WTC11 (cell line): ENCODE data around the gene RUNX1. TPM values are rescaled to one million over a fixed set of nuclear protein-coding genes. Genes with fewer than 3 reads are reported as not detected.

Experiments
- ATAC-seq: fragments of 200-7000 bp; cut with Tn5 transposase; 2 replicates; pipeline ENCODE4 v1.10.0; 2021; ENCODE audit warnings: mild to moderate bottlenecking, moderate library complexity
- CTCF ChIA-PET: fragments of 300-600 bp; sonication (Branson Sonifier 250); formaldehyde crosslinking; loops from one replicate; lab custom pipeline; 2021; ENCODE audit warnings: antibody characterized with exemption; lab: Charles Lee
- POLR2A ChIA-PET: fragments of 350-600 bp; sonication (Branson Sonifier 250); formaldehyde crosslinking; loops from one replicate; lab custom pipeline; 2021; ENCODE audit warnings: antibody characterized with exemption; lab: Charles Lee
- DNase-seq: peaks from one replicate; pipeline ENCODE4 v3.0.0; 2021; ENCODE audit warnings: low spot score
- H3K27ac Mint-ChIP-seq: 2 replicates; pipeline ENCODE4 v1.8.0; 2021; ENCODE audit warnings: mixed read lengths
- H3K27me3 Mint-ChIP-seq: 2 replicates; pipeline ENCODE4 v1.8.0; 2021; ENCODE audit warnings: low read depth, mild to moderate bottlenecking, moderate library complexity, mixed read lengths
- H3K36me3 Mint-ChIP-seq: 2 replicates; pipeline ENCODE4 v1.8.0; 2021; ENCODE audit warnings: mixed read lengths
- H3K4me1 Mint-ChIP-seq: 2 replicates; pipeline ENCODE4 v1.8.0; 2022; ENCODE audit warnings: mixed read lengths
- H3K4me3 Mint-ChIP-seq: 2 replicates; pipeline ENCODE4 v1.8.0; 2021; ENCODE audit warnings: mild to moderate bottlenecking, moderate library complexity, mixed read lengths
- H3K9me3 Mint-ChIP-seq: 2 replicates; pipeline ENCODE4 v1.8.0; 2021; ENCODE audit warnings: mixed read lengths
- ARID4B ChIP-seq: sonication (generic); formaldehyde crosslinking; IDR thresholded peaks from 2 replicates; pipeline ENCODE4 v1.8.0; 2023; ENCODE audit warnings: missing genetic modification reagents, mild to moderate bottlenecking, borderline replicate concordance
- CDX4 ChIP-seq: fragments of 250-450 bp; sonication (Bioruptor Pico); IDR thresholded peaks from 2 replicates; pipeline ENCODE4 v1.9.0; 2021; ENCODE audit warnings: moderate library complexity, mild to moderate bottlenecking, inconsistent platforms, borderline replicate concordance
- CTCF ChIP-seq: fragments of 200-600 bp; IDR thresholded peaks from 2 replicates; pipeline ENCODE4 v1.8.0; 2022; ENCODE audit warnings: antibody characterized with exemption
- E2F1 ChIP-seq: sonication (generic); formaldehyde crosslinking; IDR thresholded peaks from 2 replicates; pipeline ENCODE4 v1.8.0; 2022; ENCODE audit warnings: mild to moderate bottlenecking, missing genetic modification reagents
- ELF4 ChIP-seq: sonication (generic); formaldehyde crosslinking; IDR thresholded peaks from 2 replicates; pipeline ENCODE4 v1.8.1; 2022; ENCODE audit warnings: low read depth, mild to moderate bottlenecking, moderate library complexity, missing genetic modification reagents
- EMX1 ChIP-seq: fragments of 250-450 bp; sonication (Bioruptor Pico); IDR thresholded peaks from 2 replicates; pipeline ENCODE4 v1.8.0; 2021; ENCODE audit warnings: mild to moderate bottlenecking
- FOXJ3 ChIP-seq: sonication (generic); formaldehyde crosslinking; IDR thresholded peaks from 2 replicates; pipeline ENCODE4 v1.9.0; 2021; ENCODE audit warnings: missing genetic modification reagents, mild to moderate bottlenecking, borderline replicate concordance
- FOXK1 ChIP-seq: sonication (generic); formaldehyde crosslinking; IDR thresholded peaks from 2 replicates; pipeline ENCODE4 v1.8.0; 2022; ENCODE audit warnings: mild to moderate bottlenecking, moderate library complexity, missing genetic modification reagents
- FOXP4 ChIP-seq: sonication (generic); formaldehyde crosslinking; IDR thresholded peaks from 2 replicates; pipeline ENCODE4 v1.8.0; 2022; ENCODE audit warnings: mild to moderate bottlenecking, missing genetic modification reagents
- IRF1 ChIP-seq: sonication (generic); formaldehyde crosslinking; IDR thresholded peaks from 2 replicates; pipeline ENCODE4 v1.8.0; 2023; ENCODE audit warnings: missing genetic modification reagents
- MLX ChIP-seq: sonication (generic); formaldehyde crosslinking; IDR thresholded peaks from 2 replicates; pipeline ENCODE4 v1.8.1; 2023; ENCODE audit warnings: mild to moderate bottlenecking, missing genetic modification reagents, moderate library complexity
- NFYB ChIP-seq: sonication (generic); formaldehyde crosslinking; conservative IDR thresholded peaks from 2 replicates; pipeline ENCODE4 v1.8.0; 2022; ENCODE audit warnings: low read depth, missing genetic modification reagents
- NR2C2 ChIP-seq: sonication (generic); formaldehyde crosslinking; IDR thresholded peaks from 2 replicates; pipeline ENCODE4 v1.8.0; 2022; ENCODE audit warnings: mild to moderate bottlenecking, missing genetic modification reagents
- NR3C1 ChIP-seq: sonication (generic); formaldehyde crosslinking; conservative IDR thresholded peaks from 2 replicates; pipeline ENCODE4 v1.8.1; 2023; ENCODE audit warnings: low read depth, mild to moderate bottlenecking, missing genetic modification reagents
- OVOL2 ChIP-seq: fragments of 250-450 bp; sonication (Bioruptor Pico); IDR thresholded peaks from 2 replicates; pipeline ENCODE4 v1.9.0; 2021; ENCODE audit warnings: mild to moderate bottlenecking, borderline replicate concordance
- RORB ChIP-seq: fragments of 250-450 bp; sonication (Bioruptor Pico); IDR thresholded peaks from 2 replicates; pipeline ENCODE4 v1.9.0; 2021; ENCODE audit warnings: mild to moderate bottlenecking
- SMAD3 ChIP-seq: sonication (generic); formaldehyde crosslinking; IDR thresholded peaks from 2 replicates; pipeline ENCODE4 v1.8.0; 2022; ENCODE audit warnings: missing genetic modification reagents, mild to moderate bottlenecking, borderline replicate concordance
- SOX15 ChIP-seq: fragments of 250-450 bp; sonication (Bioruptor Pico); IDR thresholded peaks from 2 replicates; pipeline ENCODE4 v1.9.0; 2021; ENCODE audit warnings: mild to moderate bottlenecking
- SP1 ChIP-seq: sonication (generic); formaldehyde crosslinking; conservative IDR thresholded peaks from 2 replicates; pipeline ENCODE4 v1.8.1; 2022; ENCODE audit warnings: missing genetic modification reagents
- TEAD1 ChIP-seq: sonication (generic); formaldehyde crosslinking; IDR thresholded peaks from 2 replicates; pipeline ENCODE4 v1.8.0; 2022; ENCODE audit warnings: mild to moderate bottlenecking, missing genetic modification reagents
- ZNF219 ChIP-seq: sonication (generic); formaldehyde crosslinking; IDR thresholded peaks from 2 replicates; pipeline ENCODE4 v1.8.0; 2023; ENCODE audit warnings: missing genetic modification reagents, mild to moderate bottlenecking, borderline replicate concordance
- ZNF232 ChIP-seq: sonication (generic); formaldehyde crosslinking; IDR thresholded peaks from 2 replicates; pipeline ENCODE4 v1.8.0; 2022; ENCODE audit warnings: mild to moderate bottlenecking, missing genetic modification reagents
- ZNF423 ChIP-seq: fragments of 250-450 bp; sonication (Bioruptor Pico); IDR thresholded peaks from 2 replicates; pipeline ENCODE4 v2.1.2; 2022; ENCODE audit warnings: mild to moderate bottlenecking, moderate library complexity
- total RNA-seq: library from RNA; stranded (reverse); gene quantifications from 3 replicates; pipeline ENCODE4 v1.2.3, GENCODE V29; 2021

Gene RUNX1
- total RNA-seq, 1 experiment from 2014 or later = 2.2 TPM

- ATAC-seq = no peak
- Mint-ChIP-seq H3K4me1 (peaks cover 15% of the 10 kb centered on the region), H3K36me3 (no peaks in the 10 kb centered on the region), H3K4me3 (no peak overlapping the region), H3K27me3 (no peaks in the 10 kb centered on the region), H3K27ac (no peak overlapping the region), H3K9me3 (no peaks in the 10 kb centered on the region)
- POLR2A ChIA-PET = no interaction called here
- TF ChIP-seq IRF1 (CRISPR knock-in tag) = no peak
- no peak for TF ChIP-seq SMAD3
- TF ChIP-seq ARID4B (CRISPR knock-in tag) = no peak
- no peak for TF ChIP-seq OVOL2 (CRISPR knock-in tag)
- no peak for TF ChIP-seq NR3C1
- TF ChIP-seq MLX (CRISPR knock-in tag) = no peak
- TF ChIP-seq EMX1 (CRISPR knock-in tag) = no peak
- no peak for TF ChIP-seq FOXJ3 (CRISPR knock-in tag)
- no peak for TF ChIP-seq NFYB (CRISPR knock-in tag)
- TF ChIP-seq ELF4 = no peak
- TF ChIP-seq SOX15 (CRISPR knock-in tag) = no peak
- no peak for TF ChIP-seq RORB (CRISPR knock-in tag)
- DNase-seq = no peak
- CTCF ChIA-PET = no interaction called here
Measured at GRCh38 chr21:34969423-34970166, 79.5 kb downstream of the RUNX1 start.

GRCh38 chr21:34968414-34969333, 80.4 kb downstream of the RUNX1 start:
- POLR2A ChIA-PET = no interaction called here
- no peak for TF ChIP-seq E2F1 (CRISPR knock-in tag)
- no peak for TF ChIP-seq FOXK1 (CRISPR knock-in tag)
- no peak for TF ChIP-seq CTCF
- TF ChIP-seq TEAD1 (CRISPR knock-in tag) = no peak
- TF ChIP-seq FOXP4 (CRISPR knock-in tag) = no peak
- no peak for TF ChIP-seq EMX1 (CRISPR knock-in tag)
- no peak for TF ChIP-seq ZNF219 (CRISPR knock-in tag)
- TF ChIP-seq SP1 (CRISPR knock-in tag) = no peak
- no peak for TF ChIP-seq ZNF423 (CRISPR knock-in tag)
- TF ChIP-seq CDX4 (CRISPR knock-in tag) = no peak
- TF ChIP-seq NR2C2 = no peak
- no peak for TF ChIP-seq ZNF232
- DNase-seq (no peak), ATAC-seq (no peak)
- H3K27ac Mint-ChIP-seq = no peak overlapping the region
- H3K9me3 Mint-ChIP-seq = no peaks in the 10 kb centered on the region
- H3K27me3 Mint-ChIP-seq = no peaks in the 10 kb centered on the region
- no peak overlapping the region for H3K4me3 Mint-ChIP-seq
- no peaks in the 10 kb centered on the region for H3K36me3 Mint-ChIP-seq
- CTCF ChIA-PET = no interaction called here
- H3K4me1 Mint-ChIP-seq = peaks cover 9% of the 10 kb centered on the region
